Psoas muscle (tissue), 8 donors: Measurements from ENCODE around the gene CD46. TPM values are rescaled to one million over a fixed set of nuclear protein-coding genes. Genes with fewer than 3 reads are reported as not detected.
"Not testable (repeated sequence)": the region's sequence is repeated elsewhere in the genome, so short reads cannot be mapped to it uniquely, and the experiment has no call there.

Experiments used
- ATAC-seq, 4 donors: fragments of 200-7000 bp; cut with Tn5 transposase; one replicate each; pipeline ENCODE4 v1.9.1; 2020; ENCODE audit warnings: moderate library complexity in 3 of 4, mild to moderate bottlenecking in 2 of 4
- DNase-seq, 2 donors: peaks; one replicate each; pipeline ENCODE4 v3.0.0-alpha.2; 2020
- H3K27ac ChIP-seq: fragments of 200-600 bp; one replicate; pipeline ENCODE4 v1.8.0; 2022
- H3K27me3 ChIP-seq, 3 donors: fragments of 200-600 bp in 1 of 3; one replicate each; pipeline versions ENCODE4 v1.6.1 to v1.8.0; 2013 to 2022; ENCODE audit warnings: low read length in 2 of 3, mild to moderate bottlenecking in 2 of 3, moderate library complexity in 1 of 3; ENCODE audit not compliant: insufficient read depth in 3 of 3
- H3K36me3 ChIP-seq, 2 donors: fragments of 200-600 bp in 1 of 2; one replicate each; pipeline versions ENCODE4 v1.6.1 to v1.8.0; 2013 to 2022; ENCODE audit warnings: low read depth in 1 of 2, mild to moderate bottlenecking in 1 of 2, moderate library complexity in 1 of 2; ENCODE audit not compliant: insufficient read depth in 1 of 2
- H3K4me1 ChIP-seq: fragments of 200-600 bp; one replicate; pipeline ENCODE4 v1.8.0; 2022
- H3K4me3 ChIP-seq: fragments of 200-600 bp; one replicate; pipeline ENCODE4 v1.8.0; 2022; ENCODE audit warnings: mild to moderate bottlenecking
- H3K9me3 ChIP-seq: fragments of 200-600 bp; one replicate; pipeline ENCODE4 v1.8.0; 2022
- WGBS, 3 donors: extraction: QIAGEN DNeasy Blood & Tissue Kit; methylation state at CpG; one replicate each; pipeline versions ENCODE4 v1.1.6 to v1.1.7; 2013; 5-methylcytosine and 5-hydroxymethylcytosine counted together
- intact Hi-C, 2 donors: fragments of 100-400 bp; cut with DNase I; formaldehyde crosslinking; loops; one replicate each; pipeline versions ENCODE4 v1.11.0 to v1.14.2; 2022
- long read RNA-seq, 2 donors: library from polyadenylated mRNA; unstranded; transcript quantifications; one replicate each; pipeline ENCODE4 v2.0.0, GENCODE V29; 2021
- polyA plus RNA-seq, 3 donors: library from polyadenylated mRNA; stranded (reverse); fragments of 200-250 nt; gene quantifications; one replicate each; pipeline ENCODE4 v1.2.3, GENCODE V29; 2013
- total RNA-seq, 4 donors: library from RNA; stranded (reverse); fragmentation: NEBNext Ultra II Directional in 2 of 4; extraction: Animal tissue kit (Norgen Biotek cat#: 25700) in 2 of 4; gene quantifications; one replicate each; pipeline versions ENCODE4 v1.2.1 to v1.2.4, GENCODE V29; 2021 to 2023
- TF ChIP-seq, protein P1 (sequence below): fragments of 200-600 bp; IDR thresholded peaks from one replicate; pipeline ENCODE4 v1.8.0; 2022; ENCODE audit warnings: antibody characterized with exemption
- donor health status: healthy with polysubstance abuse.
- donor health status: DM: no; HTN: no; CAD: no; lungs with moderate emphysema.
- donor health status: Bipolar disorder and iron deficiency.
- donor health status: healthy.
- donor health status: DM: yes; HTN: yes; CAD: no.
- donor health status: DM: no; HTN: no; CAD: no.
- donor health status: DM: no; HTN: no; CAD: no.
- donor health status: DM: yes; HTN: yes; CAD: no.

Gene CD46
- total RNA-seq (10 to 100 TPM; 43.5 to 55.3 (median 47.4) TPM), polyA plus RNA-seq (10 to 100 TPM; 33.9 to 66.3 (median 34.5) TPM)
- long read RNA-seq, donor 1, transcript CD46-203 (12 exons, 3,233 nt), result minor isoform, 5 of 50 reads
- long read RNA-seq, donor 1, transcript CD46-204 (11 exons, 3,188 nt), result major isoform, 21 of 50 reads
- long read RNA-seq, donor 1, transcript CD46-207 (12 exons, 3,281 nt), result minor isoform, 11 of 50 reads
- long read RNA-seq, donor 1, partial matches to known transcripts, result 2 of 50 reads
- long read RNA-seq, donor 1, other reads (novel, unspliced or antisense), result 7 of 50 reads
- long read RNA-seq, donor 2, transcript CD46-204 (11 exons, 3,188 nt), result minor isoform, 33 of 92 reads
- long read RNA-seq, donor 2, transcript CD46-208 (13 exons, 3,326 nt), result minor isoform, 5 of 92 reads
- long read RNA-seq, donor 2, transcript CD46-207 (12 exons, 3,281 nt), result major isoform, 35 of 92 reads
- long read RNA-seq, donor 2, partial matches to known transcripts, result 5 of 92 reads
- long read RNA-seq, donor 2, other reads (novel, unspliced or antisense), result 9 of 92 reads

DNA sequence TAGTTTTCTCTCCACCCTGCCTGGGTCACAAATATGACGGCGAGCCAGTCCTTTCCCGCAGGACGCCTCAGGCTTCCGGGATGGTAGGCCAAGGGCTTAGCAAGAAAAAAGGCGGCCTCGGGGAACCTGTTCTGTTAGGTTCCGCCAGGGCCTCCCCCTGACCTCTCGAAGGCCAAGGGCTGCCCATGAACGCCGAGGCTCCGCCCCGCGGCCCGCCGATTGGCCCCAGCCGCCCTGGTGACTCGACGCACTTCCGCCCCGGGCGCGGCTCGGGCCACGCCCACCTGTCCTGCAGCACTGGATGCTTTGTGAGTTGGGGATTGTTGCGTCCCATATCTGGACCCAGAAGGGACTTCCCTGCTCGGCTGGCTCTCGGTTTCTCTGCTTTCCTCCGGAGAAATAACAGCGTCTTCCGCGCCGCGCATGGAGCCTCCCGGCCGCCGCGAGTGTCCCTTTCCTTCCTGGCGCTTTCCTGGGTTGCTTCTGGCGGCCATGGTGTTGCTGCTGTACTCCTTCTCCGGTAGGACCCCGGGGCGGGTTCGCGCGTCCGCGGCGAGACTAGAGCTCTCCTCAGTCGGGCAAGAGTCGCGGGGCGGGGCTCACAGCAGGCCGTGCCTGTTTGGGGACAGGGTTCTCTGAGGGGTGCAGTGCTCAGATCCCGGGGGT lies at the start of gene CD46:
Gene CD46, plus strand, starts transcription at position 265 of the 666 bp plus-strand sequence. Its CDS starts 159 bp downstream, at position 424.
- H3K4me3 ChIP-seq, result peak within 1 kb of the TSS; percentile 76
- peaks cover 41% of the 10 kb centered on the region for H3K4me1 ChIP-seq
- ATAC-seq (peak; percentile 99 to 100 (median 100)), DNase-seq (peak; percentile 98 to 99)
- TF ChIP-seq, protein P1, sequence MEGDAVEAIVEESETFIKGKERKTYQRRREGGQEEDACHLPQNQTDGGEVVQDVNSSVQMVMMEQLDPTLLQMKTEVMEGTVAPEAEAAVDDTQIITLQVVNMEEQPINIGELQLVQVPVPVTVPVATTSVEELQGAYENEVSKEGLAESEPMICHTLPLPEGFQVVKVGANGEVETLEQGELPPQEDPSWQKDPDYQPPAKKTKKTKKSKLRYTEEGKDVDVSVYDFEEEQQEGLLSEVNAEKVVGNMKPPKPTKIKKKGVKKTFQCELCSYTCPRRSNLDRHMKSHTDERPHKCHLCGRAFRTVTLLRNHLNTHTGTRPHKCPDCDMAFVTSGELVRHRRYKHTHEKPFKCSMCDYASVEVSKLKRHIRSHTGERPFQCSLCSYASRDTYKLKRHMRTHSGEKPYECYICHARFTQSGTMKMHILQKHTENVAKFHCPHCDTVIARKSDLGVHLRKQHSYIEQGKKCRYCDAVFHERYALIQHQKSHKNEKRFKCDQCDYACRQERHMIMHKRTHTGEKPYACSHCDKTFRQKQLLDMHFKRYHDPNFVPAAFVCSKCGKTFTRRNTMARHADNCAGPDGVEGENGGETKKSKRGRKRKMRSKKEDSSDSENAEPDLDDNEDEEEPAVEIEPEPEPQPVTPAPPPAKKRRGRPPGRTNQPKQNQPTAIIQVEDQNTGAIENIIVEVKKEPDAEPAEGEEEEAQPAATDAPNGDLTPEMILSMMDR, result no peak
- intact Hi-C loops, result loop anchor here in 1 of 2 donors (5.0 kb wide), 1 partner anchor 45 kb away; no protein-coding TSS in a partner anchor
- H3K36me3 ChIP-seq, result peaks cover 0 to 1% of the 10 kb centered on the region in 2 donors
- 0% methylated on average over 48 to 55 of the region's 55 CpGs for WGBS, 3 donors
- no peaks in the 10 kb centered on the region for H3K27me3 ChIP-seq
- no peaks in the 10 kb centered on the region for H3K9me3 ChIP-seq
- H3K27ac ChIP-seq, result peak within 1 kb of the TSS; percentile 78

DNA sequence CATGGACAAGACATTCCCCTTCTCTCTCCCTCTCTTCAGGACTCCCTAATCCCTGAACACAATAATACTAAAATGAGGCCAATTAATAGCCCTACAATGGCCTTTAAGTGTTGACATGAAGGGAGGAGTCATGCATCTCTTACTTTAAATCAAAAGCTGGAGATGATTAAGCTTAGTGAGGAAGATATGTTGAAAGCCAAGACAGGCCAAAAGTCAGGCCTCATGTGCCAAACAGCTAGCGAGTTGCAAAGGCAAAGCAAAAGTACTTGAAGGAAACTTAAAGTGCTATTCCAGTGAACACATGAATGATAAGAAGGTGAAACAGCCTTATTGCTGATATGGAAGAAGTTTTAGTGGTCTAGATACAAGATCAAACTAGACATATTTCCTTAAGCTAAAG lies 49.5 kb upstream of the CD46 start:
- no peak overlapping the region for H3K4me3 ChIP-seq
- no peaks in the 10 kb centered on the region for H3K9me3 ChIP-seq
- H3K4me1 ChIP-seq, result no peaks in the 10 kb centered on the region
- no peaks in the 10 kb centered on the region for H3K36me3 ChIP-seq
- TF ChIP-seq, protein P1, result no peak
- H3K27me3 ChIP-seq, result no peaks in the 10 kb centered on the region
- DNase-seq, result no peak
- ATAC-seq, result no peak
- 68 to 90% (median 82%) methylated on average over 1 of the region's 1 CpG for WGBS, 3 donors
- H3K27ac ChIP-seq, result no peak overlapping the region
- intact Hi-C loops, result no loop called here

DNA sequence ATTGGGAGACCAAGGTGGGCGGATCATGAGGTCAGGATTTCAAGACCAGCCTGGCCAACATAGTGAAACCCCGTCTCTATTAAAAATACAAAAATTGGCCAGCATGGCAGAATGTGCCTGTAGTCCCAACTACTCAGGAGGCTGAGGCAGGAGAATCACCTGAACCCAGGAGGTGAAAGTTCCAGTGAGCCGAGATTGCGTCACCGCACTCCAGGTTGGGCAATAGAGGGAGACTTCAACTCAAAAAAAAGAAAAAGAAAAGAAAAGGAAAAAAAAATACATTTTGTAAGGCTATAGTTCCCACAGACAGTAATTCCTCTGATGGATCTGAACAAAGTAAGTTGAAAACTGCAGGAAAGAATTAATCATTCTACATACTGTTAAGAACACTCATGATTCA lies 48.1 kb upstream of the CD46 start:
- ATAC-seq (no peak), DNase-seq (no peak)
- H3K4me1 ChIP-seq, result no peaks in the 10 kb centered on the region
- no peaks in the 10 kb centered on the region for H3K27me3 ChIP-seq
- no peaks in the 10 kb centered on the region for H3K36me3 ChIP-seq
- WGBS, 3 donors, result 85 to 94% (median 93%) methylated on average over 5 of the region's 5 CpGs
- H3K9me3 ChIP-seq, result no peaks in the 10 kb centered on the region
- no peak overlapping the region for H3K4me3 ChIP-seq
- no peak overlapping the region for H3K27ac ChIP-seq
- intact Hi-C loops, result no loop called here
- TF ChIP-seq, protein P1, result no peak

DNA sequence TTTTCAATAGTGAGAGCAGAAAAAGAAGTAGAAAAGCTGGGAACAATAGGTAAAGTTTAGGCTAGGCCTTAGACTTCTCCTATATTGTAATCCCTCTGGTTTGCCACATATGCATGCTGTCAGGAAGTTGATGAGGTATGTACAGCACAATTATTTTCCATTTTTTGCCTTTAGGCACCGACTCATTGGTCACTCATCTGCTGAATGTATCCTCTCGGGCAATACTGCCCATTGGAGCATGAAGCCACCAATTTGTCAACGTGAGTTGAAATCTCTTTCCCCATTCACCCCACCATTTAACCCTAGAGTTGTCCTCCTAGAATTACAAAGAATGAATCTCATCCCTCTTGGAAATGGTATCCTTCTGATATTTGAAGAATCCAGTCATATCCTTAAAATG lies 43.9 kb upstream of the CD46 start:
- H3K9me3 ChIP-seq, intact Hi-C loops, H3K27ac ChIP-seq, DNase-seq, H3K4me3 ChIP-seq, H3K4me1 ChIP-seq, H3K36me3 ChIP-seq, ATAC-seq, H3K27me3 ChIP-seq: not testable (repeated sequence)
- WGBS, 3 donors, result 62% methylated on average over 3 of the region's 3 CpGs

DNA sequence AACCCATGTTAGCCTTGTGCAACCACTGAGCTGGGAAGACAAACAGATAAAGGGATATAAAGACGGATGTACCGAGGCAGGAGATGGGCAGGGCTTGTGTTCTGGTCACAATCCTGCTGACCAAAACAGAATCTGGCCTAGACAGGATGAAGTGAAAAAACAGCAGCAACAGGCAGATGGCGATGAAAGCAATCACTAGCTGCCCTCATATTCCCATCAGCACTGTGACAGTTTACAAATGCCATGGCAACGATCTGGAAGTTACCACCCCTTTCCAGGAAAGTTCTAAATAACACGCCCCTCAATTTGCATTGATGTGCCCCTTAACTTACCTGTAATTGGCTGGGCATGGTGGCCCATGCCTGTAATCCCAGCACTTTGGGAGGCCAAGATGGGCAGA lies 40.6 kb upstream of the CD46 start:
- TF ChIP-seq, protein P1, result no peak
- no peaks in the 10 kb centered on the region for H3K4me1 ChIP-seq

DNA sequence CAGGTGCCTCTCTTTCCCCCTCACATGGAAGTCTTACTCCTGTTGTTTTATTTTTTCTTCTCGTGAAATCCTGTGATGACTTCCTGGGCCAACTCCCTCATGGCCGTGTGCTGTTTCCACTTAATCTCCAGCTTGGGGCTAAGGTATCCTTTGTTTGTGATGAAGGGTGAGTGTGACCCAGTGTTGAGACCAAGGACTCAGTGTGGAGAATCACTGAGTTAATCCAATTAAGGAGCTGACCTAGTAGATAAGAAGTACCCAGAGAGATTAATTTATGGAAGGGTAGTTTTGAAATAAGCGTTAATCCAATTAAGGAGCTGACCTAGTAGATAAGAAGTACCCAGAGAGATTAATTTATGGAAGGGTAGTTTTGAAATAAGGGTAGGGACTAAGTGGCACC lies 39.2 kb upstream of the CD46 start:
- H3K27me3 ChIP-seq, H3K9me3 ChIP-seq, ATAC-seq, H3K27ac ChIP-seq, H3K4me1 ChIP-seq, H3K36me3 ChIP-seq, intact Hi-C loops, DNase-seq, H3K4me3 ChIP-seq: not testable (repeated sequence)
- 68 to 77% (median 72%) methylated on average over 3 of the region's 3 CpGs for WGBS, 3 donors

More for the DNA sequence above, 40.6 kb upstream of the CD46 start:
- intact Hi-C loops, result no loop called here
- DNase-seq (no peak), ATAC-seq (no peak)
- Histone ChIP-seq H3K27ac (no peak overlapping the region), H3K9me3 (no peaks in the 10 kb centered on the region), H3K27me3 (no peaks in the 10 kb centered on the region), H3K4me3 (no peak overlapping the region), H3K36me3 (no peaks in the 10 kb centered on the region)
- WGBS, 3 donors, result 63 to 69% (median 65%) methylated on average over 5 of the region's 5 CpGs
